WTC11 (cell line): ENCODE data around the gene SH3RF2.

Experiments
- NR3C1 ChIP-seq: sonication (generic); formaldehyde crosslinking; conservative IDR thresholded peaks from 2 replicates; pipeline ENCODE4 v1.8.1; 2023; ENCODE audit warnings: low read depth, mild to moderate bottlenecking, missing genetic modification reagents
- USF1 ChIP-seq: sonication (generic); formaldehyde crosslinking; IDR thresholded peaks from 2 replicates; pipeline ENCODE4 v1.8.0; 2022; ENCODE audit warnings: mild to moderate bottlenecking, missing genetic modification reagents
- TF ChIP-seq, protein P1 (sequence below): fragments of 200-600 bp; IDR thresholded peaks from 2 replicates; pipeline ENCODE4 v1.8.0; 2022; ENCODE audit warnings: antibody characterized with exemption

- TF ChIP-seq, protein P1, sequence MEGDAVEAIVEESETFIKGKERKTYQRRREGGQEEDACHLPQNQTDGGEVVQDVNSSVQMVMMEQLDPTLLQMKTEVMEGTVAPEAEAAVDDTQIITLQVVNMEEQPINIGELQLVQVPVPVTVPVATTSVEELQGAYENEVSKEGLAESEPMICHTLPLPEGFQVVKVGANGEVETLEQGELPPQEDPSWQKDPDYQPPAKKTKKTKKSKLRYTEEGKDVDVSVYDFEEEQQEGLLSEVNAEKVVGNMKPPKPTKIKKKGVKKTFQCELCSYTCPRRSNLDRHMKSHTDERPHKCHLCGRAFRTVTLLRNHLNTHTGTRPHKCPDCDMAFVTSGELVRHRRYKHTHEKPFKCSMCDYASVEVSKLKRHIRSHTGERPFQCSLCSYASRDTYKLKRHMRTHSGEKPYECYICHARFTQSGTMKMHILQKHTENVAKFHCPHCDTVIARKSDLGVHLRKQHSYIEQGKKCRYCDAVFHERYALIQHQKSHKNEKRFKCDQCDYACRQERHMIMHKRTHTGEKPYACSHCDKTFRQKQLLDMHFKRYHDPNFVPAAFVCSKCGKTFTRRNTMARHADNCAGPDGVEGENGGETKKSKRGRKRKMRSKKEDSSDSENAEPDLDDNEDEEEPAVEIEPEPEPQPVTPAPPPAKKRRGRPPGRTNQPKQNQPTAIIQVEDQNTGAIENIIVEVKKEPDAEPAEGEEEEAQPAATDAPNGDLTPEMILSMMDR: no peak
- TF ChIP-seq USF1: no peak
- TF ChIP-seq NR3C1: no peak
These were observed 35.3 kb downstream of the SH3RF2 start for GRCh38 chr5:145971701-145972100.
